H1 (cell line): Measurements from ENCODE around the gene BCL2. TPM values are rescaled to one million over a fixed set of nuclear protein-coding genes. Genes with fewer than 3 reads are reported as not detected.

Source experiments
- CTCF ChIA-PET: fragments of 300-600 bp; sonication (Branson Sonifier 250); formaldehyde crosslinking; loops from one replicate; lab custom pipeline; 2021; ENCODE audit not compliant: partially characterized antibody; lab: Charles Lee
- POLR2A ChIA-PET: fragments of 300-600 bp; sonication (Branson Sonifier 250); formaldehyde crosslinking; loops from one replicate; lab custom pipeline; 2021; ENCODE audit warnings: inconsistent platforms; ENCODE audit not compliant: partially characterized antibody; lab: Charles Lee
- DNase-seq, 2 experiments: peaks; one replicate each; pipeline versions ENCODE4 v3.0.0 to v3.0.0-alpha.2; 2010 to 2022; ENCODE audit warnings: low spot score in 2 of 2, low read depth in 1 of 2, mixed read lengths in 1 of 2
- FAIRE-seq: peaks from 2 replicates; lab custom pipeline; 2011; peaks lifted over from hg19 to GRCh38; lab: Jason Lieb, UNC
- H2AFZ ChIP-seq: 2 replicates; pipeline ENCODE4 v1.8.1; 2012; ENCODE audit warnings: low read length, inconsistent platforms
- H2AK5ac ChIP-seq: 2 replicates; pipeline ENCODE4 v1.6.1; 2013; ENCODE audit warnings: low read depth, low read length
- H2BK120ac ChIP-seq: replicated peaks from 2 replicates; pipeline ENCODE3; 2013; ENCODE audit warnings: low read depth, low read length, inconsistent platforms
- H2BK12ac ChIP-seq: 2 replicates; pipeline ENCODE4 v1.6.1; 2013; ENCODE audit warnings: low read depth, low read length
- H2BK15ac ChIP-seq: 2 replicates; pipeline ENCODE4 v1.6.1; 2013; ENCODE audit warnings: low read length
- H2BK20ac ChIP-seq: 2 replicates; pipeline ENCODE4 v1.6.1; 2013; ENCODE audit warnings: low read length
- H2BK5ac ChIP-seq: 2 replicates; pipeline ENCODE4 v1.6.1; 2013; ENCODE audit warnings: low read depth, low read length
- H3K14ac ChIP-seq: 2 replicates; pipeline ENCODE4 v1.6.1; 2013; ENCODE audit warnings: inconsistent platforms; ENCODE audit not compliant: insufficient read length
- H3K18ac ChIP-seq: 2 replicates; pipeline ENCODE4 v1.6.1; 2013; ENCODE audit warnings: low read length; ENCODE audit errors: extremely low read depth
- H3K23ac ChIP-seq: 2 replicates; pipeline ENCODE4 v1.6.1; 2013; ENCODE audit warnings: inconsistent platforms; ENCODE audit not compliant: insufficient read length
- H3K23me2 ChIP-seq: 2 replicates; pipeline ENCODE4 v1.6.1; 2013; ENCODE audit warnings: low read depth, low read length
- H3K27ac ChIP-seq: 2 replicates; pipeline ENCODE4 v1.6.1; 2011; ENCODE audit warnings: low read depth, low read length, inconsistent platforms
- H3K27me3 ChIP-seq, 4 experiments: replicated peaks in 1 of 4; 1 replicate in 1 of 4; 2 replicates in 3 of 4; pipeline versions ENCODE4 v1.6.1 to v1.8.1; 2011 to 2013; ENCODE audit warnings: low read length in 3 of 4, mild to moderate bottlenecking in 3 of 4, inconsistent platforms in 2 of 4, mixed read lengths in 2 of 4, moderate library complexity in 1 of 4; ENCODE audit not compliant: control insufficient read depth in 3 of 4, insufficient read depth in 3 of 4; ENCODE audit errors: extremely low read depth in 1 of 4
- H3K36me3 ChIP-seq, 4 experiments: 2 replicates each; pipeline versions ENCODE4 v1.6.1 to v1.8.1; 2011 to 2013; ENCODE audit warnings: mild to moderate bottlenecking in 4 of 4, low read length in 3 of 4, moderate library complexity in 2 of 4, control low read depth in 1 of 4, inconsistent platforms in 1 of 4; ENCODE audit not compliant: insufficient read depth in 4 of 4, control insufficient read depth in 2 of 4
- H3K4ac ChIP-seq: replicated peaks from 2 replicates; pipeline ENCODE3; 2013; ENCODE audit warnings: low read length, low read depth, mixed read lengths, inconsistent platforms; ENCODE audit not compliant: insufficient read length
- H3K4me1 ChIP-seq, 4 experiments: replicated peaks in 1 of 4; 1 replicate in 1 of 4; 2 replicates in 3 of 4; pipeline versions ENCODE4 v1.6.1 to v1.8.1; 2011 to 2013; ENCODE audit warnings: low read length in 3 of 4, inconsistent platforms in 2 of 4, mixed read lengths in 1 of 4; ENCODE audit not compliant: insufficient read depth in 4 of 4, control insufficient read depth in 3 of 4
- H3K4me2 ChIP-seq, 2 experiments: 2 replicates each; pipeline versions ENCODE4 v1.6.1 to v1.8.1; 2011 to 2013; ENCODE audit warnings: low read depth in 2 of 2, low read length in 2 of 2, control low read depth in 1 of 2, inconsistent platforms in 1 of 2, mild to moderate bottlenecking in 1 of 2; ENCODE audit not compliant: insufficient read depth in 1 of 2
- H3K4me3 ChIP-seq, 4 experiments: fragments of 200-600, 300-600 bp in 1 of 4; sonication (generic), shearing (Covaris generic), sonication (Bioruptor Twin) in 1 of 4; 2 replicates each; pipeline versions ENCODE4 v1.5.1 to v1.8.1; 2011 to 2016; ENCODE audit warnings: low read length in 4 of 4, low read depth in 3 of 4, control low read depth in 2 of 4, inconsistent platforms in 2 of 4, mild to moderate bottlenecking in 2 of 4, mixed read lengths in 1 of 4, moderate library complexity in 1 of 4; ENCODE audit not compliant: insufficient read depth in 2 of 4; ENCODE audit errors: extremely low read depth in 1 of 4
- H3K56ac ChIP-seq: replicated peaks from 2 replicates; pipeline ENCODE3; 2013; ENCODE audit warnings: low read depth, mild to moderate bottlenecking, mixed read lengths, low read length, inconsistent platforms; ENCODE audit not compliant: insufficient read length
- H3K79me1 ChIP-seq: 2 replicates; pipeline ENCODE4 v1.6.1; 2013; ENCODE audit warnings: low read depth, low read length, control low read depth
- H3K79me2 ChIP-seq, 2 experiments: 2 replicates each; pipeline versions ENCODE4 v1.6.1 to v1.8.1; 2012 to 2013; ENCODE audit warnings: low read length in 2 of 2, mild to moderate bottlenecking in 2 of 2, inconsistent platforms in 1 of 2; ENCODE audit not compliant: insufficient read depth in 2 of 2, control insufficient read depth in 1 of 2
- H3K9ac ChIP-seq, 4 experiments: replicated peaks in 1 of 4; 1 replicate in 1 of 4; 2 replicates in 3 of 4; pipeline versions ENCODE4 v1.6.1 to v1.8.1; 2011 to 2013; ENCODE audit warnings: low read depth in 3 of 4, low read length in 3 of 4, control low read depth in 2 of 4, mild to moderate bottlenecking in 2 of 4, moderate library complexity in 2 of 4, inconsistent platforms in 1 of 4; ENCODE audit errors: extremely low read depth in 1 of 4
- H3K9me3 ChIP-seq, 2 experiments: 2 replicates each; pipeline versions ENCODE4 v1.6.1 to v1.8.1; 2012 to 2013; ENCODE audit warnings: mild to moderate bottlenecking in 2 of 2, moderate library complexity in 2 of 2, control low read depth in 1 of 2, inconsistent platforms in 1 of 2, low read depth in 1 of 2, low read length in 1 of 2, mixed read lengths in 1 of 2; ENCODE audit not compliant: insufficient read depth in 2 of 2
- H4K20me1 ChIP-seq, 2 experiments: replicated peaks in 1 of 2; 2 replicates each; pipeline versions ENCODE3 to v1.8.1; 2011 to 2013; ENCODE audit warnings: inconsistent platforms in 2 of 2, low read length in 2 of 2, mild to moderate bottlenecking in 1 of 2; ENCODE audit not compliant: insufficient read depth in 2 of 2, control insufficient read depth in 1 of 2
- H4K5ac ChIP-seq: 2 replicates; pipeline ENCODE4 v1.6.1; 2013; ENCODE audit warnings: low read length, low read depth, mixed read lengths, inconsistent platforms; ENCODE audit not compliant: insufficient read length
- H4K8ac ChIP-seq: 2 replicates; pipeline ENCODE4 v1.8.0; 2013; ENCODE audit warnings: mild to moderate bottlenecking, moderate library complexity, low read length, inconsistent platforms; ENCODE audit not compliant: insufficient read depth; ENCODE audit errors: extremely low read depth
- H4K91ac ChIP-seq: replicated peaks from 2 replicates; pipeline ENCODE3; 2013; ENCODE audit warnings: low read length, mixed read lengths, inconsistent platforms; ENCODE audit not compliant: insufficient read length
- ASH2L ChIP-seq: fragments of 200-600, 300-600 bp; sonication (generic); IDR thresholded peaks from one replicate; pipeline ENCODE4 v1.7.1; 2017; ENCODE audit warnings: low read length
- KDM4A ChIP-seq: IDR thresholded peaks from one replicate; pipeline ENCODE4 v1.7.1; 2012; ENCODE audit warnings: low read depth, mild to moderate bottlenecking, moderate library complexity, low read length, inconsistent platforms; ENCODE audit not compliant: severe bottlenecking
- PHF8 ChIP-seq: fragments of 200-600 bp; sonication (generic); conservative IDR thresholded peaks from 2 replicates; pipeline ENCODE4 v1.7.1; 2012; ENCODE audit warnings: low read depth, mild to moderate bottlenecking, inconsistent platforms, low read length, moderate library complexity
- RBBP5 ChIP-seq: IDR thresholded peaks from 2 replicates; pipeline ENCODE4 v1.7.1; 2012; ENCODE audit warnings: low read depth, mild to moderate bottlenecking, inconsistent platforms, low read length, moderate library complexity, borderline replicate concordance
- TAF1 ChIP-seq: IDR thresholded peaks from 2 replicates; pipeline ENCODE4 v1.6.1; 2011; ENCODE audit warnings: mild to moderate bottlenecking, low read depth, low read length
- WGBS, 2 experiments: shearing (Covaris generic) in 1 of 2; methylation state at CpG; one replicate each; pipeline versions ENCODE4 v1.1.6 to v1.1.7; 2013 to 2015; ENCODE audit warnings: low lambda C conversion rate in 2 of 2, mixed read lengths in 2 of 2, inconsistent platforms in 1 of 2, low coverage in 1 of 2, missing lambda C conversion rate in 1 of 2; ENCODE audit not compliant: insufficient replicate concordance in 2 of 2, insufficient coverage in 1 of 2, insufficient read length in 1 of 2; ENCODE audit errors: extremely low coverage in 1 of 2, missing lambda C conversion rate in 1 of 2; 5-methylcytosine and 5-hydroxymethylcytosine counted together
- long read RNA-seq, 2 experiments: library from RNA in 1 of 2; library from capped mRNA in 1 of 2; stranded (forward); transcript quantifications; one replicate each; pipeline ENCODE4 v2.0.0, GENCODE V29; 2021; ENCODE audit warnings: inconsistent platforms in 1 of 2
- polyA minus RNA-seq, 3 experiments: library from RNA; depleted of rRNA, polyadenylated mRNA; stranded (reverse); fragments of >200 nt; gene quantifications; 1 replicate in 2 of 3; 2 replicates in 1 of 3; pipeline ENCODE4 v1.2.3, GENCODE V29; 2011
- polyA plus RNA-seq, 7 experiments: library from polyadenylated mRNA; depleted of rRNA in 3 of 7; stranded (reverse) in 5 of 7; unstranded in 2 of 7; fragments of >200 nt in 5 of 7; fragments of 200-250 nt in 2 of 7; gene quantifications; 1 replicate in 5 of 7; 2 replicates in 1 of 7; 4 replicates in 1 of 7; pipeline versions ENCODE4 v1.2.1 to v1.2.3, GENCODE V29; 2011 to 2013; ENCODE audit warnings: missing spikeins in 2 of 7, mixed read lengths in 2 of 7
- total RNA-seq: library from RNA; stranded (reverse); fragmentation: NEBNext Ultra II Directional; extraction: Animal tissue kit (Norgen Biotek cat#: 25700); gene quantifications from 2 replicates; pipeline ENCODE4 v1.2.1, GENCODE V29; 2021

BCL2 gene
- total RNA-seq (4.3 and 4.5 TPM in 2 replicates), polyA plus RNA-seq (2011; rRNA removed) (0.59 and 0.75 TPM in 2 replicates), polyA minus RNA-seq (2011; rRNA and poly(A)+ RNA removed) (2.0 and 2.7 TPM in 2 replicates)
- 0.81 TPM for polyA plus RNA-seq (2011; cell fraction: cytosol; rRNA removed)
- polyA plus RNA-seq (2011; cell fraction: nucleus; rRNA removed): 1.2 TPM
- 1.1 to 2.8 TPM (median 1.3 TPM) in 4 replicates for polyA plus RNA-seq (2012, experiment 1 of 2)
- polyA plus RNA-seq (2012, experiment 2 of 2): 0.35 TPM
- 1.1 TPM for polyA plus RNA-seq (2013, experiment 1 of 2)
- 1.0 TPM for polyA plus RNA-seq (2013, experiment 2 of 2)
- polyA minus RNA-seq (2011; cell fraction: cytosol; rRNA and poly(A)+ RNA removed): 1.5 TPM
- 5.0 TPM for polyA minus RNA-seq (2011; cell fraction: nucleus; rRNA and poly(A)+ RNA removed)
- long read RNA-seq, experiment 1, full-length matches to known transcripts: 2 of 4 reads
- long read RNA-seq, experiment 1, partial matches to known transcripts: 1 of 4 reads
- long read RNA-seq, experiment 1, other reads (novel, unspliced or antisense): 1 of 4 reads
- long read RNA-seq, experiment 2, partial matches to known transcripts: 0 of 1 reads
- long read RNA-seq, experiment 2, other reads (novel, unspliced or antisense): 1 of 1 reads

DNA sequence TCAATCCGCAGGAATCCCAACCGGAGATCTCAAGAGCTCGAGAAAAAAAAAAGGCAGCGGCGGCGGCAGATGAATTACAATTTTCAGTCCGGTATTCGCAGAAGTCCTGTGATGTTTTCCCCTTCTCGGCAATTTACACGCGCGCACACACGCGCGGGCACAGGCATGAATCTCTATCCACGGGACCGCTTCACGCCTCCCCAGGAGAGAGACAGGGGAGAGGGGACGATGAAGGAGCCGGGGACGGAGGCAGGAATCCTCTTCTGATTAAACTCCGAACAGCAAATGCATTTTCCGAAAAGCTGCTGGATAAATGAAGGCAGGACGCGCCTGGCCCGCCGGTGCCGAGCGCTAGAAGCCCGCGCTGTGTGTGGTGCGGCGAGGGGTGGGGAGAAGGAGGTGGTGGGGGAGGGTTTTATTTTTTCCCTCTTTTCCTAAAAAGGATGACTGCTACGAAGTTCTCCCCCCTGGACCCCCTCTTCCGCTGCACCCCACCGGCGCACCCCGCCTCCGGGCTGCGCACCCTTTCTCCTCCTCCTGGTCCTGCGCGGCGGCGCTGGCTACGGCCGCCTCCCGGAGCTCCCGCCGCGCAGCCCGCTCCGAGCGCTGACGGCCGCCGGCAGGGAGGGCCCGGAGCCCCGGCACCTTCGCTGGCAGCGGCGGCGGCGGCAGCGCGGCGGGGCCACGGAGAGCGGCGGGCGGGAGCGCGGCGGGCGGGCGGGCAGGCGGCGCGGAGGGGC lies at the start of gene BCL2:
Gene BCL2 (minus strand): TSS at position 387 of the 740 bp plus-strand sequence.
- H3K18ac ChIP-seq: peak within 1 kb of the TSS; percentile 7; the same call in 1 of the 2 replicates
- peaks cover 0 to 3% of the 10 kb centered on the region in 2 experiments for H4K20me1 ChIP-seq
- peak within 1 kb of the TSS; percentile 73 for H4K91ac ChIP-seq
- ChIA-PET CTCF (interaction anchor here (0.6 to 3.5 kb wide), 15 partner anchors 13 to 303 kb away, joined by 3 to 46 read pairs (median 7); no protein-coding TSS in a partner anchor), POLR2A (interaction anchor here (0.7 to 1.0 kb wide), 2 partner anchors 8 to 1723 kb away, joined by 3 read pairs; no protein-coding TSS in a partner anchor)
- no peaks in the 10 kb centered on the region for H3K9me3 ChIP-seq
- H3K4me1 ChIP-seq: peaks cover 4 to 10% (median 8%) of the 10 kb centered on the region in 4 experiments; a peak in 4 of 7 replicates
- TF ChIP-seq PHF8 (peak; percentile 30; the same call in 1 of the 2 replicates), TAF1 (0 out of 2 replicates have a peak, but pooled peaks have one; percentile 9), ASH2L (peak; percentile 37), KDM4A (peak; percentile 53), RBBP5 (no peak)
- WGBS, 2 experiments: 2% methylated on average over 15 of the region's 78 CpGs; no CpG with 5 or more reads in 1 of the 2 experiments
- H3K4me3 ChIP-seq: peak within 1 kb of the TSS; percentile 43 to 77 (median 66)
- H2BK12ac ChIP-seq: peak within 1 kb of the TSS; percentile 35; the same call in 1 of the 2 replicates
- no peak within 1 kb of the TSS; the same call in 1 of the 2 replicates for H2BK5ac ChIP-seq
- H2BK15ac ChIP-seq: peak within 1 kb of the TSS; percentile 88; the same call in 1 of the 2 replicates
- H3K23me2 ChIP-seq: peaks cover 9% of the 10 kb centered on the region; the same call in 1 of the 2 replicates
- H4K8ac ChIP-seq: peak within 1 kb of the TSS; percentile 40; the same call in 1 of the 2 replicates
- no peak within 1 kb of the TSS for H3K4ac ChIP-seq
- no peak within 1 kb of the TSS for H3K27ac ChIP-seq
- no peak within 1 kb of the TSS for H3K23ac ChIP-seq
- H4K5ac ChIP-seq: no peak within 1 kb of the TSS
- peak within 1 kb of the TSS; percentile 49 for H3K56ac ChIP-seq
- H3K79me2 ChIP-seq: no peaks in the 10 kb centered on the region; a peak in 1 of 4 replicates
- no peak within 1 kb of the TSS for H2AK5ac ChIP-seq
- no peak within 1 kb of the TSS for H2BK120ac ChIP-seq
- H3K9ac ChIP-seq: peak within 1 kb of the TSS; percentile 60 to 77 (median 72); a peak in 6 of 7 replicates
- H3K14ac ChIP-seq: no peak within 1 kb of the TSS
- H3K27me3 ChIP-seq: peaks cover 0 to 37% (median 22%) of the 10 kb centered on the region in 4 experiments; a peak in 6 of 7 replicates
- H3K4me2 ChIP-seq: peak within 1 kb of the TSS; percentile 91 to 94
- peak within 1 kb of the TSS; percentile 94; the same call in 1 of the 2 replicates for H2AFZ ChIP-seq
- no peaks in the 10 kb centered on the region for H3K36me3 ChIP-seq
- no peaks in the 10 kb centered on the region for H3K79me1 ChIP-seq
- no peak for FAIRE-seq
- DNase-seq: peak in 1 of 2 experiments; percentile 62
- H2BK20ac ChIP-seq: no peak within 1 kb of the TSS
